K562 (cell line): ENCODE measurements around the gene STARD3NL. TPM values are rescaled to one million over a fixed set of nuclear protein-coding genes. Genes with fewer than 3 reads are reported as not detected.
A peak's percentile ranks its signal among the peaks of the same experiment; 100 is the strongest.

Source experiments
- ASH1L ChIP-seq: fragments of 450-650 bp; IDR thresholded peaks from 2 replicates; pipeline ENCODE4 v1.6.1; 2018; ENCODE audit warnings: borderline replicate concordance, mild to moderate bottlenecking, low read depth; ENCODE audit not compliant: partially characterized antibody
- BCL6 ChIP-seq: fragments of 250-450 bp; sonication (Bioruptor Pico); IDR thresholded peaks from 2 replicates; pipeline ENCODE4 v1.4.0; 2020
- BRCA1 ChIP-seq, 2 experiments: fragments of 450-650 bp in 1 of 2; sonication (generic) in 1 of 2; formaldehyde crosslinking in 1 of 2; IDR thresholded peaks; 2 replicates each; pipeline versions ENCODE4 v1.5.0 to v1.6.1; 2017 to 2020; ENCODE audit warnings: mild to moderate bottlenecking in 1 of 2, missing genetic modification reagents in 1 of 2
- CBFB ChIP-seq: sonication (generic); formaldehyde crosslinking; IDR thresholded peaks from 2 replicates; pipeline ENCODE4 v1.4.0; 2020; ENCODE audit warnings: mild to moderate bottlenecking, missing genetic modification reagents
- FOXK2 ChIP-seq, 2 experiments: fragments of 450-650 bp; IDR thresholded peaks in 1 of 2; conservative IDR thresholded peaks in 1 of 2; 2 replicates each; pipeline ENCODE4 v1.6.1; 2016; ENCODE audit warnings: low read depth in 2 of 2, mild to moderate bottlenecking in 1 of 2
- FOXP1 ChIP-seq: sonication (generic); formaldehyde crosslinking; IDR thresholded peaks from 2 replicates; pipeline ENCODE4 v1.8.0; 2022; ENCODE audit warnings: mild to moderate bottlenecking, missing genetic modification reagents
- GATA2 ChIP-seq: sonication (generic); formaldehyde crosslinking; IDR thresholded peaks from 2 replicates; pipeline ENCODE4 v1.4.0; 2020; ENCODE audit warnings: mild to moderate bottlenecking, missing genetic modification reagents
- HMG20B ChIP-seq: fragments of 250-450 bp; sonication (Bioruptor Pico); IDR thresholded peaks from 2 replicates; pipeline ENCODE4 v1.5.0; 2021; ENCODE audit warnings: mild to moderate bottlenecking
- NR2C2 ChIP-seq, 2 experiments: fragments of 200-800 bp in 1 of 2; sonication (Bioruptor generic) in 1 of 2; sonication (generic) in 1 of 2; formaldehyde crosslinking in 1 of 2; IDR thresholded peaks; 2 replicates each; pipeline versions ENCODE4 v1.6.1 to v1.8.0; 2016 to 2022; ENCODE audit warnings: mild to moderate bottlenecking in 1 of 2, missing compliant biosample characterization in 1 of 2, missing genetic modification characterization in 1 of 2, missing genetic modification reagents in 1 of 2
- POLR2A ChIP-seq: fragments of 450-650 bp; conservative IDR thresholded peaks from 2 replicates; pipeline ENCODE4 v1.6.1; 2016
- SIN3A ChIP-seq, 2 experiments: fragments of 150-350 bp in 1 of 2; IDR thresholded peaks; 2 replicates each; pipeline ENCODE4 v1.6.1; 2011 to 2016; ENCODE audit warnings: borderline replicate concordance in 2 of 2, low read depth in 2 of 2, low read length in 2 of 2, mild to moderate bottlenecking in 2 of 2, moderate library complexity in 2 of 2; ENCODE audit not compliant: control insufficient read depth in 1 of 2
- SMC3 ChIP-seq: conservative IDR thresholded peaks from 2 replicates; pipeline ENCODE4 v1.6.1; 2011; ENCODE audit warnings: low read depth, low read length, improper control_type of control experiment; ENCODE audit not compliant: insufficient read depth
- TARDBP ChIP-seq: fragments of 450-650 bp; IDR thresholded peaks from 2 replicates; pipeline ENCODE4 v1.6.1; 2016
- ZKSCAN8 ChIP-seq: fragments of 200-800 bp; sonication (Bioruptor generic); IDR thresholded peaks from 2 replicates; pipeline ENCODE4 v1.6.1; 2016; ENCODE audit warnings: missing genetic modification characterization, missing compliant biosample characterization
- ZNF133 ChIP-seq: fragments of 250-450 bp; sonication (Bioruptor Pico); IDR thresholded peaks from 2 replicates; pipeline ENCODE4 v1.4.0; 2020; ENCODE audit warnings: mild to moderate bottlenecking
- ZNF134 ChIP-seq: fragments of 250-450 bp; sonication (Bioruptor Pico); conservative IDR thresholded peaks from 2 replicates; pipeline ENCODE4 v1.4.0; 2020
- ZNF41 ChIP-seq: fragments of 250-450 bp; sonication (Bioruptor Pico); conservative IDR thresholded peaks from 2 replicates; pipeline ENCODE4 v1.4.0; 2020; ENCODE audit warnings: mild to moderate bottlenecking
- polyA plus RNA-seq, 8 experiments: library from polyadenylated mRNA; depleted of rRNA in 4 of 8; stranded (reverse) in 5 of 8; unstranded in 3 of 8; fragments of >200 nt; fragmentation: Nextera tagmentation in 2 of 8; fragmentation: Illumina TruSeq in 1 of 8; extraction: Ambion mirVana in 2 of 8; extraction: Trizol in 1 of 8; gene quantifications; 2 replicates each; pipeline versions ENCODE4 v1.2.1 to v1.2.3, GENCODE V29; 2011 to 2014; ENCODE audit warnings: inconsistent platforms in 1 of 8, missing spikeins in 1 of 8
- total RNA-seq, 7 experiments: library from RNA; depleted of rRNA in 6 of 7; stranded (reverse); fragments of >200 nt in 6 of 7; fragmentation: Illumina TruSeq in 2 of 7; extraction: Trizol in 2 of 7; gene quantifications; 2 replicates each; pipeline versions ENCODE4 v1.2.1 to v1.2.3, GENCODE V29; 2011 to 2021; ENCODE audit warnings: low replicate concordance in 1 of 7
- TF ChIP-seq, protein P1 (sequence below), 2 experiments: fragments of 450-650 bp in 1 of 2; sonication (generic) in 1 of 2; formaldehyde crosslinking in 1 of 2; IDR thresholded peaks in 1 of 2; conservative IDR thresholded peaks in 1 of 2; 2 replicates each; pipeline versions ENCODE4 v1.6.1 to v1.8.1; 2016 to 2023; ENCODE audit warnings: mild to moderate bottlenecking in 2 of 2, moderate library complexity in 2 of 2, inconsistent platforms in 1 of 2, missing genetic modification reagents in 1 of 2
- TF ChIP-seq, protein P2 (sequence below): sonication (generic); formaldehyde crosslinking; IDR thresholded peaks from 2 replicates; pipeline ENCODE4 v1.8.0; 2022; ENCODE audit warnings: missing genetic modification reagents, mild to moderate bottlenecking, borderline replicate concordance
- TF ChIP-seq, protein P3 (sequence below): fragments of 450-650 bp; formaldehyde crosslinking; IDR thresholded peaks from 2 replicates; pipeline ENCODE4 v1.4.0; 2020; ENCODE audit warnings: mild to moderate bottlenecking, moderate library complexity
- TF ChIP-seq, protein P4 (sequence below): sonication (generic); formaldehyde crosslinking; IDR thresholded peaks from 2 replicates; pipeline ENCODE4 v1.9.0; 2022; ENCODE audit warnings: mild to moderate bottlenecking, missing genetic modification reagents

The STARD3NL gene
- total and polyA plus RNA-seq, 9 of the 15 experiments (the other 6 are each of a cell fraction or from before 2014, with no cell fraction given) = 42.2 to 90.0 (median 57.6) TPM

DNA sequence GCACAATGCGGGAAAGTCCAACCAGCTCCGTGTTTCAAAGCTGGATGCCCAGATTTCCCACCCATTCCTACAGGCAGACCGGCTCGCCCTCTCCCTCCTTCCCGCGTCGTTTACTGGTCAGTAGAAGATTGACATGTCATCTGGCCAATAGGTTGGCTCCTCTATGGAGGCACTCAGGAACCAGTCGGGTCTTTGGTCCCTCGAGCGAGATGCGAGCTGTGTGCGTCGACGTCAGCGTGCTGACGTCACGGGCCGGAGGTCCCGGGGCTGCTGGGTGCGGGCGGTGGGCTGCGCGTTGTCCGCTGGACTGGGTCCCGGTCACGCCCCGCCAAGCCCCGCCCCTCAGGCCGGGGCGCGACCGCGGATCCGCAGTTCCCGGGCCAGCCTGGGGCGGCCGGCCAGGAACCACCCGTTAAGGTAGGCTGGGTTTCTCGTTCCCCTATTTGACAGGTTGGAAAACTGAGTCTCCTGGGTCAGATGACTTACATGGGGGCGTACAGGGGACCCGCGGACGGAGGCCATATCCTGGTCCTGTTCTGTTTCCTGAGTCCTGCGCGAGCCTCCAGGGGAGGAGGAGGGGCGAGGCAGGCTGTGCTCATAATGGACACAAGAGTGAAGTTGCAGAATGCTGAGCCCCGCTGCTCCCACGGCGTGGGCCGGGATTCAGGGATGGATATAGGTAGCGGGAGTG, at the start of gene STARD3NL (continued):
- TF ChIP-seq NR2C2 (CRISPR knock-in tag; IDR thresholded peaks at IDR 0.05) (no peak), NR2C2 (tag; IDR thresholded peaks at IDR 0.05) (peak; percentile 84), SMC3 (no peak), POLR2A (peak; percentile 83), ZNF41 (no peak), ZNF133 (CRISPR knock-in tag) (no peak), HMG20B (CRISPR knock-in tag) (no peak), BRCA1 (IDR thresholded peaks at IDR 0.05) (no peak), BRCA1 (CRISPR knock-in tag; IDR thresholded peaks at IDR 0.05) (no peak), FOXP1 (CRISPR knock-in tag) (0 out of 2 replicates have a peak, but pooled peaks have one; percentile 51), ASH1L (peak; percentile 92), ZNF134 (CRISPR knock-in tag) (no peak), GATA2 (CRISPR knock-in tag) (no peak), ZKSCAN8 (CRISPR knock-in tag) (no peak), BCL6 (CRISPR knock-in tag) (no peak), TARDBP (no peak), FOXK2 (conservative IDR thresholded peaks at IDR 0.05 in 1 of 2, IDR thresholded peaks at IDR 0.05 in 1 of 2; ENCODE audit: low read depth in 2 of 2) (peak; percentile 14 to 55; a peak in 2 of 4 replicates), CBFB (CRISPR knock-in tag) (no peak), SIN3A (IDR thresholded peaks at IDR 0.05; ENCODE audit: borderline replicate concordance in 2 of 2, control insufficient read depth in 1 of 2, low read depth in 2 of 2, low read length in 2 of 2) (0 out of 4 replicates have a peak, but pooled peaks of 1 of the 2 experiments have one; percentile 60)
- TF ChIP-seq, protein P1, sequence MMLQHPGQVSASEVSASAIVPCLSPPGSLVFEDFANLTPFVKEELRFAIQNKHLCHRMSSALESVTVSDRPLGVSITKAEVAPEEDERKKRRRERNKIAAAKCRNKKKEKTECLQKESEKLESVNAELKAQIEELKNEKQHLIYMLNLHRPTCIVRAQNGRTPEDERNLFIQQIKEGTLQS (IDR thresholded peaks at IDR 0.05) = peak; percentile 83
- TF ChIP-seq, protein P1 (CRISPR knock-in tag; conservative IDR thresholded peaks at IDR 0.05) = no peak; the same call in 1 of the 2 replicates
- TF ChIP-seq, protein P2, sequence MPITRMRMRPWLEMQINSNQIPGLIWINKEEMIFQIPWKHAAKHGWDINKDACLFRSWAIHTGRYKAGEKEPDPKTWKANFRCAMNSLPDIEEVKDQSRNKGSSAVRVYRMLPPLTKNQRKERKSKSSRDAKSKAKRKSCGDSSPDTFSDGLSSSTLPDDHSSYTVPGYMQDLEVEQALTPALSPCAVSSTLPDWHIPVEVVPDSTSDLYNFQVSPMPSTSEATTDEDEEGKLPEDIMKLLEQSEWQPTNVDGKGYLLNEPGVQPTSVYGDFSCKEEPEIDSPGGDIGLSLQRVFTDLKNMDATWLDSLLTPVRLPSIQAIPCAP (CRISPR knock-in tag) = no peak
- TF ChIP-seq, protein P3, sequence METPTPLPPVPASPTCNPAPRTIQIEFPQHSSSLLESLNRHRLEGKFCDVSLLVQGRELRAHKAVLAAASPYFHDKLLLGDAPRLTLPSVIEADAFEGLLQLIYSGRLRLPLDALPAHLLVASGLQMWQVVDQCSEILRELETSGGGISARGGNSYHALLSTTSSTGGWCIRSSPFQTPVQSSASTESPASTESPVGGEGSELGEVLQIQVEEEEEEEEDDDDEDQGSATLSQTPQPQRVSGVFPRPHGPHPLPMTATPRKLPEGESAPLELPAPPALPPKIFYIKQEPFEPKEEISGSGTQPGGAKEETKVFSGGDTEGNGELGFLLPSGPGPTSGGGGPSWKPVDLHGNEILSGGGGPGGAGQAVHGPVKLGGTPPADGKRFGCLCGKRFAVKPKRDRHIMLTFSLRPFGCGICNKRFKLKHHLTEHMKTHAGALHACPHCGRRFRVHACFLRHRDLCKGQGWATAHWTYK = peak; percentile 39; the same call in 1 of the 2 replicates
- TF ChIP-seq, protein P4, sequence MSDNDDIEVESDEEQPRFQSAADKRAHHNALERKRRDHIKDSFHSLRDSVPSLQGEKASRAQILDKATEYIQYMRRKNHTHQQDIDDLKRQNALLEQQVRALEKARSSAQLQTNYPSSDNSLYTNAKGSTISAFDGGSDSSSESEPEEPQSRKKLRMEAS (CRISPR knock-in tag) = peak; percentile 75
